HCT116 (cell line): ENCODE data around the gene MCUR1. TPM values are rescaled to one million over a fixed set of nuclear protein-coding genes. Genes with fewer than 3 reads are reported as not detected.

ENCODE experiments used
- ATAC-seq: fragments of 200-7000 bp; cut with Tn5 transposase; 2 replicates; pipeline ENCODE4 v1.9.1; 2020; ENCODE audit warnings: mild to moderate bottlenecking, moderate library complexity
- BruUV-seq: library from RNA; stranded (reverse); fragments of 400-500 nt; replicated peaks from 2 replicates; lab custom pipeline; 2021; lab: Mats Ljungman, UMichigan
- CTCF ChIA-PET: fragments of 300-600 bp; sonication (Branson Sonifier 250); formaldehyde crosslinking; loops from one replicate; lab custom pipeline; 2021; ENCODE audit warnings: antibody characterized with exemption; lab: Charles Lee
- POLR2A ChIA-PET: fragments of 300-600, 350-600 bp; sonication (Branson Sonifier 250); formaldehyde crosslinking; loops from one replicate; lab custom pipeline; 2021; ENCODE audit warnings: antibody characterized with exemption; lab: Charles Lee
- RAD21 ChIA-PET, 2 experiments: fragments of 300-600 bp; sonication (Branson Sonifier 250); formaldehyde crosslinking; loops; one replicate each; lab custom pipeline; 2023; ENCODE audit warnings: low total read pairs in 2 of 2; ENCODE audit not compliant: uncharacterized antibody in 2 of 2, unreplicated experiment in 2 of 2, low non-redundant PET in 1 of 2; lab: Charles Lee
- DNase-seq: peaks from one replicate; pipeline ENCODE4 v3.0.0-alpha.2; 2010; ENCODE audit warnings: low read depth, low spot score
- H2AFZ ChIP-seq: fragments of 200-600 bp; shearing (Covaris generic), sonication (generic); 2 replicates; pipeline ENCODE4 v1.6.1; 2017; ENCODE audit warnings: low read depth, mixed run types, mixed read lengths, antibody characterized with exemption, low read length; ENCODE audit not compliant: poor library complexity, severe bottlenecking
- H3K27ac ChIP-seq: 2 replicates; pipeline ENCODE4 v1.5.1; 2012; ENCODE audit warnings: low read depth, low read length
- H3K27me3 ChIP-seq: fragments of 200-600 bp; sonication (generic); 2 replicates; pipeline ENCODE4 v1.6.1; 2016; ENCODE audit warnings: mixed run types, low read length, mixed read lengths; ENCODE audit not compliant: insufficient read depth
- H3K36me3 ChIP-seq, 2 experiments: fragments of 200-500 bp in 1 of 2; fragments of 200-600 bp in 1 of 2; sonication (Bioruptor generic) in 1 of 2; sonication (generic) in 1 of 2; 2 replicates each; pipeline versions ENCODE4 v1.5.1 to v1.6.1; 2014 to 2016; ENCODE audit warnings: low read length in 2 of 2, inconsistent platforms in 1 of 2, mixed read lengths in 1 of 2, mixed run types in 1 of 2; ENCODE audit not compliant: insufficient read depth in 2 of 2, control insufficient read depth in 1 of 2
- H3K4me1 ChIP-seq, 2 experiments: fragments of 200-600 bp in 1 of 2; sonication (generic) in 1 of 2; 2 replicates each; pipeline versions ENCODE4 v1.5.1 to v1.6.1; 2012 to 2017; ENCODE audit warnings: low read length in 2 of 2, inconsistent platforms in 1 of 2, mild to moderate bottlenecking in 1 of 2, mixed read lengths in 1 of 2, mixed run types in 1 of 2, moderate library complexity in 1 of 2; ENCODE audit not compliant: insufficient read depth in 2 of 2, control insufficient read depth in 1 of 2
- H3K4me2 ChIP-seq: fragments of 200-600 bp; sonication (generic); 2 replicates; pipeline ENCODE4 v1.6.1; 2017; ENCODE audit warnings: mixed run types, low read length, mixed read lengths
- H3K4me3 ChIP-seq, 2 experiments: fragments of 200-600 bp in 1 of 2; sonication (generic) in 1 of 2; replicated peaks in 1 of 2; 2 replicates each; pipeline ENCODE4 v1.5.1; 2011 to 2016; ENCODE audit warnings: low read length in 2 of 2, control low read depth in 1 of 2, low read depth in 1 of 2, mild to moderate bottlenecking in 1 of 2, mixed read lengths in 1 of 2, mixed run types in 1 of 2
- H3K79me2 ChIP-seq: fragments of 200-600 bp; sonication (generic); 2 replicates; pipeline ENCODE4 v1.6.1; 2017; ENCODE audit warnings: mild to moderate bottlenecking, mixed run types, low read length, moderate library complexity, mixed read lengths; ENCODE audit not compliant: insufficient read depth
- H3K9ac ChIP-seq: fragments of 200-600 bp; sonication (generic); 2 replicates; pipeline ENCODE4 v1.6.1; 2016; ENCODE audit warnings: low read length, mixed read lengths
- H3K9me2 ChIP-seq: fragments of 200-600 bp; sonication (generic), shearing (Covaris generic); 2 replicates; pipeline ENCODE4 v1.6.1; 2017; ENCODE audit warnings: mixed run types, mild to moderate bottlenecking, moderate library complexity; ENCODE audit not compliant: insufficient read depth
- H3K9me3 ChIP-seq, 2 experiments: fragments of 200-500 bp in 1 of 2; fragments of 200-600 bp in 1 of 2; sonication (Bioruptor generic) in 1 of 2; sonication (generic) in 1 of 2; 2 replicates each; pipeline ENCODE4 v1.6.1; 2014 to 2017; ENCODE audit warnings: low read length in 2 of 2, mixed read lengths in 2 of 2, inconsistent platforms in 1 of 2, low read depth in 1 of 2, mild to moderate bottlenecking in 1 of 2, mixed run types in 1 of 2, moderate library complexity in 1 of 2; ENCODE audit not compliant: control insufficient read depth in 1 of 2, insufficient read depth in 1 of 2
- H4K20me1 ChIP-seq: fragments of 200-600 bp; sonication (generic), shearing (Covaris generic); 2 replicates; pipeline ENCODE4 v1.6.1; 2017; ENCODE audit warnings: mixed run types, mild to moderate bottlenecking, moderate library complexity; ENCODE audit not compliant: insufficient read depth
- CBX3 ChIP-seq: IDR thresholded peaks from 2 replicates; pipeline ENCODE4 v1.6.1; 2012; ENCODE audit warnings: low read depth
- EGR1 ChIP-seq: IDR thresholded peaks from 2 replicates; pipeline ENCODE4 v1.6.1; 2012; ENCODE audit warnings: low read depth
- EZH2 ChIP-seq: fragments of 200-600 bp; sonication (generic); IDR thresholded peaks from 2 replicates; pipeline ENCODE4 v1.6.1; 2017; ENCODE audit warnings: antibody characterized with exemption, mixed run types
- EZH2phosphoT487 ChIP-seq: fragments of 200-600 bp; IDR thresholded peaks from 2 replicates; pipeline ENCODE4 v1.6.1; 2018; ENCODE audit warnings: antibody characterized with exemption, borderline replicate concordance
- JUND ChIP-seq: IDR thresholded peaks from 2 replicates; pipeline ENCODE4 v1.6.1; 2012
- POLR2A ChIP-seq: IDR thresholded peaks from 2 replicates; pipeline ENCODE4 v1.7.0; 2011; ENCODE audit warnings: borderline replicate concordance; ENCODE audit not compliant: insufficient read depth, insufficient read length; ENCODE audit errors: extremely low read depth
- POLR2AphosphoS5 ChIP-seq: IDR thresholded peaks from 2 replicates; pipeline ENCODE4 v1.6.1; 2011; ENCODE audit warnings: mild to moderate bottlenecking, low read depth, low read length, moderate library complexity
- RAD21 ChIP-seq: IDR thresholded peaks from 2 replicates; pipeline ENCODE4 v1.6.1; 2012; ENCODE audit warnings: low read depth, mild to moderate bottlenecking
- SP1 ChIP-seq: IDR thresholded peaks from 2 replicates; pipeline ENCODE4 v1.6.1; 2012; ENCODE audit warnings: low read depth
- TCF7L2 ChIP-seq: IDR thresholded peaks from 2 replicates; pipeline ENCODE4 v1.7.0; 2011; ENCODE audit warnings: borderline replicate concordance, inconsistent platforms; ENCODE audit not compliant: insufficient read depth, insufficient read length; ENCODE audit errors: extremely low read depth
- YY1 ChIP-seq: IDR thresholded peaks from 2 replicates; pipeline ENCODE4 v1.6.1; 2011; ENCODE audit warnings: low read length, low read depth, moderate library complexity, mild to moderate bottlenecking; ENCODE audit not compliant: insufficient replicate concordance; ENCODE audit errors: extremely low read depth
- ZNF274 ChIP-seq: fragments of 200-500 bp; sonication (Bioruptor generic); IDR thresholded peaks from 2 replicates; pipeline ENCODE4 v1.6.1; 2014; ENCODE audit warnings: mild to moderate bottlenecking, low read depth, low read length, inconsistent platforms
- intact Hi-C: fragments of 100-400 bp; cut with micrococcal nuclease; formaldehyde crosslinking; loops from 2 replicates; pipeline ENCODE4 v1.10.0; 2022
- total RNA-seq: library from RNA; stranded (reverse); gene quantifications from one replicate; pipeline ENCODE4 v1.2.1, GENCODE V29; 2021; ENCODE audit not compliant: unreplicated experiment
- TF ChIP-seq, protein P1 (sequence below): IDR thresholded peaks from 2 replicates; pipeline ENCODE4 v1.6.1; 2011; ENCODE audit warnings: mild to moderate bottlenecking, low read length, moderate library complexity; ENCODE audit not compliant: insufficient replicate concordance; ENCODE audit errors: extremely low read depth
- TF ChIP-seq, protein P2 (sequence below): IDR thresholded peaks from 2 replicates; pipeline ENCODE4 v1.6.1; 2012; ENCODE audit warnings: low read depth

Gene MCUR1
- total RNA-seq, 1 experiment from 2014 or later: 33.2 TPM

DNA sequence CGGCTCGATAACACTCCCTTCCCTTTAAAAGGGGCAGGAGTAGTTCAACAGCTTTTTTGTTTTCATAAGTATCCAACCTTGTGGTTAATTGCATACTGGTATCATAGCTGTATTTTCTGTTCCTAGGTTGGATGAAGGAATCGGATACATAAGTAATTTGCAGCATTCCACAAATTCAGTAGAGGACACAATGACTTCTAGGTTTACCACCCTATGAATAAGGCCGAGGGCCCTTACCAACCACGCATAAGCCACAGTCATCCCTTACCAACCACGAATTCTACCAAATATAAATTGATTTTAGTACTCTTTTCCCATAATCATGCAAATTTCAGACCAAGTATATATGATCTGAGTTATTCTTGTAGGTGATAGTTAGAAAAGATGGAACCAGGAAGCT is 36.3 kb downstream of the MCUR1 start:
- Histone ChIP-seq H3K9ac (no peak overlapping the region), H3K9me3 (no peaks in the 10 kb centered on the region), H3K4me3 (no peak overlapping the region), H4K20me1 (no peaks in the 10 kb centered on the region), H3K9me2 (no peaks in the 10 kb centered on the region), H3K27ac (no peak overlapping the region), H3K27me3 (no peaks in the 10 kb centered on the region), H3K36me3 (no peaks in the 10 kb centered on the region), H3K4me1 (no peaks in the 10 kb centered on the region), H2AFZ (no peak overlapping the region), H3K4me2 (no peak overlapping the region), H3K79me2 (no peaks in the 10 kb centered on the region)
- BruUV-seq: no TSS peak
- ChIA-PET RAD21 (no interaction called here), POLR2A (no interaction called here), CTCF (interaction anchor here (1.0 kb wide), 1 partner anchor 26 kb away, joined by 6 read pairs; no protein-coding TSS in a partner anchor)
- ATAC-seq (no peak), DNase-seq (no peak)
- no peak for TF ChIP-seq EGR1
- TF ChIP-seq POLR2AphosphoS5: no peak
- no peak for TF ChIP-seq SP1
- TF ChIP-seq, protein P1, sequence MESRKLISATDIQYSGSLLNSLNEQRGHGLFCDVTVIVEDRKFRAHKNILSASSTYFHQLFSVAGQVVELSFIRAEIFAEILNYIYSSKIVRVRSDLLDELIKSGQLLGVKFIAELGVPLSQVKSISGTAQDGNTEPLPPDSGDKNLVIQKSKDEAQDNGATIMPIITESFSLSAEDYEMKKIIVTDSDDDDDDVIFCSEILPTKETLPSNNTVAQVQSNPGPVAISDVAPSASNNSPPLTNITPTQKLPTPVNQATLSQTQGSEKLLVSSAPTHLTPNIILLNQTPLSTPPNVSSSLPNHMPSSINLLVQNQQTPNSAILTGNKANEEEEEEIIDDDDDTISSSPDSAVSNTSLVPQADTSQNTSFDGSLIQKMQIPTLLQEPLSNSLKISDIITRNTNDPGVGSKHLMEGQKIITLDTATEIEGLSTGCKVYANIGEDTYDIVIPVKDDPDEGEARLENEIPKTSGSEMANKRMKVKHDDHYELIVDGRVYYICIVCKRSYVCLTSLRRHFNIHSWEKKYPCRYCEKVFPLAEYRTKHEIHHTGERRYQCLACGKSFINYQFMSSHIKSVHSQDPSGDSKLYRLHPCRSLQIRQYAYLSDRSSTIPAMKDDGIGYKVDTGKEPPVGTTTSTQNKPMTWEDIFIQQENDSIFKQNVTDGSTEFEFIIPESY: no peak
- no peak for TF ChIP-seq ZNF274
- no peak for TF ChIP-seq CBX3
- no peak for TF ChIP-seq POLR2A
- TF ChIP-seq RAD21: no peak
- TF ChIP-seq TCF7L2: no peak
- TF ChIP-seq, protein P2, sequence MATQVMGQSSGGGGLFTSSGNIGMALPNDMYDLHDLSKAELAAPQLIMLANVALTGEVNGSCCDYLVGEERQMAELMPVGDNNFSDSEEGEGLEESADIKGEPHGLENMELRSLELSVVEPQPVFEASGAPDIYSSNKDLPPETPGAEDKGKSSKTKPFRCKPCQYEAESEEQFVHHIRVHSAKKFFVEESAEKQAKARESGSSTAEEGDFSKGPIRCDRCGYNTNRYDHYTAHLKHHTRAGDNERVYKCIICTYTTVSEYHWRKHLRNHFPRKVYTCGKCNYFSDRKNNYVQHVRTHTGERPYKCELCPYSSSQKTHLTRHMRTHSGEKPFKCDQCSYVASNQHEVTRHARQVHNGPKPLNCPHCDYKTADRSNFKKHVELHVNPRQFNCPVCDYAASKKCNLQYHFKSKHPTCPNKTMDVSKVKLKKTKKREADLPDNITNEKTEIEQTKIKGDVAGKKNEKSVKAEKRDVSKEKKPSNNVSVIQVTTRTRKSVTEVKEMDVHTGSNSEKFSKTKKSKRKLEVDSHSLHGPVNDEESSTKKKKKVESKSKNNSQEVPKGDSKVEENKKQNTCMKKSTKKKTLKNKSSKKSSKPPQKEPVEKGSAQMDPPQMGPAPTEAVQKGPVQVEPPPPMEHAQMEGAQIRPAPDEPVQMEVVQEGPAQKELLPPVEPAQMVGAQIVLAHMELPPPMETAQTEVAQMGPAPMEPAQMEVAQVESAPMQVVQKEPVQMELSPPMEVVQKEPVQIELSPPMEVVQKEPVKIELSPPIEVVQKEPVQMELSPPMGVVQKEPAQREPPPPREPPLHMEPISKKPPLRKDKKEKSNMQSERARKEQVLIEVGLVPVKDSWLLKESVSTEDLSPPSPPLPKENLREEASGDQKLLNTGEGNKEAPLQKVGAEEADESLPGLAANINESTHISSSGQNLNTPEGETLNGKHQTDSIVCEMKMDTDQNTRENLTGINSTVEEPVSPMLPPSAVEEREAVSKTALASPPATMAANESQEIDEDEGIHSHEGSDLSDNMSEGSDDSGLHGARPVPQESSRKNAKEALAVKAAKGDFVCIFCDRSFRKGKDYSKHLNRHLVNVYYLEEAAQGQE: no peak
- TF ChIP-seq YY1: no peak
- TF ChIP-seq EZH2: no peak
- TF ChIP-seq EZH2phosphoT487: no peak
- TF ChIP-seq JUND: no peak
- intact Hi-C loops: no loop called here
